ENCODE measurements around the gene GNA14. TPM values are rescaled to one million over a fixed set of nuclear protein-coding genes. Genes with fewer than 3 reads are reported as not detected.

The GNA14 gene
- total and polyA plus RNA-seq, 4 donors = 1.0 to 13.6 (median 4.1) TPM

- Histone ChIP-seq H3K4me3 (ENCODE audit: low read length in 2 of 2) (no peak overlapping the region), H3K36me3 (ENCODE audit: control insufficient read depth in 1 of 2, insufficient read depth in 2 of 2, low read length in 1 of 2) (no peaks in the 10 kb centered on the region), H3K4me1 (ENCODE audit: control insufficient read depth in 1 of 2, insufficient read depth in 2 of 2, low read length in 2 of 2) (no peaks in the 10 kb centered on the region), H3K27ac (ENCODE audit: low read depth in 1 of 2, low read length in 2 of 2) (no peak overlapping the region), H3K27me3 (ENCODE audit: control insufficient read depth in 1 of 2, insufficient read depth in 2 of 2, low read length in 1 of 2) (no peaks in the 10 kb centered on the region), H3K9me3 (ENCODE audit: control insufficient read depth, low read length) (no peaks in the 10 kb centered on the region)
- intact Hi-C loops (cut with DNase I) = no loop called here
- no peak for ATAC-seq (ENCODE audit: low FRiP score)
- no peak for DNase-seq
- WGBS, 2 donors = 30 to 36% methylated on average over 1 of the region's 1 CpG
Measured at GRCh38 chr9:77563174-77563573, 84.9 kb downstream of the GNA14 start.

GRCh38 chr9:77562019-77562748 is 85.9 kb downstream of the GNA14 start:
- no peaks in the 10 kb centered on the region for H3K36me3 ChIP-seq (ENCODE audit: control insufficient read depth in 1 of 2, insufficient read depth in 2 of 2, low read length in 1 of 2)
- no peaks in the 10 kb centered on the region for H3K27me3 ChIP-seq (ENCODE audit: control insufficient read depth in 1 of 2, insufficient read depth in 2 of 2, low read length in 1 of 2)
- H3K4me1 ChIP-seq (ENCODE audit: control insufficient read depth in 1 of 2, insufficient read depth in 2 of 2, low read length in 2 of 2) = no peaks in the 10 kb centered on the region
- no peak for DNase-seq
- H3K9me3 ChIP-seq (ENCODE audit: control insufficient read depth, low read length) = no peaks in the 10 kb centered on the region
- 89 to 91% methylated on average over 6 of the region's 6 CpGs for WGBS, 2 donors
- no peak overlapping the region for H3K4me3 ChIP-seq (ENCODE audit: low read length in 2 of 2)
- intact Hi-C loops (cut with DNase I) = no loop called here
- H3K27ac ChIP-seq (ENCODE audit: low read depth in 1 of 2, low read length in 2 of 2) = no peak overlapping the region
- ATAC-seq (ENCODE audit: low FRiP score) = no peak

- H3K27me3 ChIP-seq (ENCODE audit: control insufficient read depth in 1 of 2, insufficient read depth in 2 of 2, low read length in 1 of 2) = no peaks in the 10 kb centered on the region
- DNase-seq (no peak), ATAC-seq (ENCODE audit: low FRiP score) (no peak)
- no peaks in the 10 kb centered on the region for H3K36me3 ChIP-seq (ENCODE audit: control insufficient read depth in 1 of 2, insufficient read depth in 2 of 2, low read length in 1 of 2)
- H3K4me1 ChIP-seq (ENCODE audit: control insufficient read depth in 1 of 2, insufficient read depth in 2 of 2, low read length in 2 of 2) = no peaks in the 10 kb centered on the region
- no peaks in the 10 kb centered on the region for H3K9me3 ChIP-seq (ENCODE audit: control insufficient read depth, low read length)
- intact Hi-C loops (cut with DNase I) = no loop called here
- 84 to 94% methylated on average over 2 of the region's 2 CpGs for WGBS, 2 donors
- H3K4me3 ChIP-seq (ENCODE audit: low read length in 2 of 2) = no peak overlapping the region
- H3K27ac ChIP-seq (ENCODE audit: low read depth in 1 of 2, low read length in 2 of 2) = no peak overlapping the region
Measured at GRCh38 chr9:77561331-77562018, 86.6 kb downstream of the GNA14 start.

GRCh38 chr9:77556396-77556795 is 91.7 kb downstream of the GNA14 start:
- Histone ChIP-seq H3K27ac (ENCODE audit: low read depth in 1 of 2, low read length in 2 of 2) (no peak overlapping the region), H3K4me1 (ENCODE audit: control insufficient read depth in 1 of 2, insufficient read depth in 2 of 2, low read length in 2 of 2) (no peaks in the 10 kb centered on the region), H3K36me3 (ENCODE audit: control insufficient read depth in 1 of 2, insufficient read depth in 2 of 2, low read length in 1 of 2) (no peaks in the 10 kb centered on the region), H3K9me3 (ENCODE audit: control insufficient read depth, low read length) (no peaks in the 10 kb centered on the region), H3K27me3 (ENCODE audit: control insufficient read depth in 1 of 2, insufficient read depth in 2 of 2, low read length in 1 of 2) (no peaks in the 10 kb centered on the region), H3K4me3 (ENCODE audit: low read length in 2 of 2) (no peak overlapping the region)
- 81 to 100% methylated on average over 1 of the region's 1 CpG for WGBS, 2 donors
- ATAC-seq (ENCODE audit: low FRiP score) = no peak
- intact Hi-C loops (cut with DNase I) = no loop called here
- DNase-seq = no peak

- no peak for ATAC-seq (ENCODE audit: low FRiP score)
- no peaks in the 10 kb centered on the region for H3K27me3 ChIP-seq (ENCODE audit: control insufficient read depth in 1 of 2, insufficient read depth in 2 of 2, low read length in 1 of 2)
- H3K4me1 ChIP-seq (ENCODE audit: control insufficient read depth in 1 of 2, insufficient read depth in 2 of 2, low read length in 2 of 2) = no peaks in the 10 kb centered on the region
- intact Hi-C loops (cut with DNase I) = no loop called here
- 17 to 20% methylated on average over 2 of the region's 2 CpGs for WGBS, 2 donors
- H3K9me3 ChIP-seq (ENCODE audit: control insufficient read depth, low read length) = no peaks in the 10 kb centered on the region
- H3K4me3 ChIP-seq (ENCODE audit: low read length in 2 of 2) = no peak overlapping the region
- no peak for DNase-seq
- no peaks in the 10 kb centered on the region for H3K36me3 ChIP-seq (ENCODE audit: control insufficient read depth in 1 of 2, insufficient read depth in 2 of 2, low read length in 1 of 2)
- H3K27ac ChIP-seq (ENCODE audit: low read depth in 1 of 2, low read length in 2 of 2) = no peak overlapping the region
Measured at GRCh38 chr9:77554586-77555105, 93.5 kb downstream of the GNA14 start.

GRCh38 chr9:77547106-77547730 is 100.9 kb downstream of the GNA14 start:
- 95 to 98% methylated on average over 5 of the region's 5 CpGs for WGBS, 2 donors
- Histone ChIP-seq H3K4me1 (ENCODE audit: control insufficient read depth in 1 of 2, insufficient read depth in 2 of 2, low read length in 2 of 2) (no peaks in the 10 kb centered on the region), H3K36me3 (ENCODE audit: control insufficient read depth in 1 of 2, insufficient read depth in 2 of 2, low read length in 1 of 2) (no peaks in the 10 kb centered on the region), H3K9me3 (ENCODE audit: control insufficient read depth, low read length) (no peaks in the 10 kb centered on the region), H3K4me3 (ENCODE audit: low read length in 2 of 2) (no peak overlapping the region), H3K27me3 (ENCODE audit: control insufficient read depth in 1 of 2, insufficient read depth in 2 of 2, low read length in 1 of 2) (no peaks in the 10 kb centered on the region), H3K27ac (ENCODE audit: low read depth in 1 of 2, low read length in 2 of 2) (no peak overlapping the region)
- DNase-seq = no peak
- intact Hi-C loops (cut with DNase I) = no loop called here
- ATAC-seq (ENCODE audit: low FRiP score) = no peak

- H3K27ac ChIP-seq (ENCODE audit: low read depth in 1 of 2, low read length in 2 of 2) = no peak overlapping the region
- no peaks in the 10 kb centered on the region for H3K27me3 ChIP-seq (ENCODE audit: control insufficient read depth in 1 of 2, insufficient read depth in 2 of 2, low read length in 1 of 2)
- no peak for ATAC-seq (ENCODE audit: low FRiP score)
- H3K4me3 ChIP-seq (ENCODE audit: low read length in 2 of 2) = no peak overlapping the region
- no peaks in the 10 kb centered on the region for H3K4me1 ChIP-seq (ENCODE audit: control insufficient read depth in 1 of 2, insufficient read depth in 2 of 2, low read length in 2 of 2)
- 93 to 94% methylated on average over 5 of the region's 5 CpGs for WGBS, 2 donors
- no peaks in the 10 kb centered on the region for H3K9me3 ChIP-seq (ENCODE audit: control insufficient read depth, low read length)
- DNase-seq = no peak
- H3K36me3 ChIP-seq (ENCODE audit: control insufficient read depth in 1 of 2, insufficient read depth in 2 of 2, low read length in 1 of 2) = no peaks in the 10 kb centered on the region
- intact Hi-C loops (cut with DNase I) = no loop called here
Measured at GRCh38 chr9:77546376-77546950, 101.7 kb downstream of the GNA14 start.

- Histone ChIP-seq H3K27ac (ENCODE audit: low read depth in 1 of 2, low read length in 2 of 2) (no peak overlapping the region), H3K4me3 (ENCODE audit: low read length in 2 of 2) (no peak overlapping the region), H3K36me3 (ENCODE audit: control insufficient read depth in 1 of 2, insufficient read depth in 2 of 2, low read length in 1 of 2) (no peaks in the 10 kb centered on the region), H3K4me1 (ENCODE audit: control insufficient read depth in 1 of 2, insufficient read depth in 2 of 2, low read length in 2 of 2) (no peaks in the 10 kb centered on the region), H3K9me3 (ENCODE audit: control insufficient read depth, low read length) (no peaks in the 10 kb centered on the region), H3K27me3 (ENCODE audit: control insufficient read depth in 1 of 2, insufficient read depth in 2 of 2, low read length in 1 of 2) (no peaks in the 10 kb centered on the region)
- ATAC-seq (ENCODE audit: low FRiP score) = no peak
- DNase-seq = no peak
- 27 to 32% methylated on average over 3 of the region's 3 CpGs for WGBS, 2 donors
- intact Hi-C loops (cut with DNase I) = no loop called here
Measured at GRCh38 chr9:77544546-77544945, 103.6 kb downstream of the GNA14 start.
